Measurements from ENCODE around the gene ATP9B.

ATP9B gene, protein sequence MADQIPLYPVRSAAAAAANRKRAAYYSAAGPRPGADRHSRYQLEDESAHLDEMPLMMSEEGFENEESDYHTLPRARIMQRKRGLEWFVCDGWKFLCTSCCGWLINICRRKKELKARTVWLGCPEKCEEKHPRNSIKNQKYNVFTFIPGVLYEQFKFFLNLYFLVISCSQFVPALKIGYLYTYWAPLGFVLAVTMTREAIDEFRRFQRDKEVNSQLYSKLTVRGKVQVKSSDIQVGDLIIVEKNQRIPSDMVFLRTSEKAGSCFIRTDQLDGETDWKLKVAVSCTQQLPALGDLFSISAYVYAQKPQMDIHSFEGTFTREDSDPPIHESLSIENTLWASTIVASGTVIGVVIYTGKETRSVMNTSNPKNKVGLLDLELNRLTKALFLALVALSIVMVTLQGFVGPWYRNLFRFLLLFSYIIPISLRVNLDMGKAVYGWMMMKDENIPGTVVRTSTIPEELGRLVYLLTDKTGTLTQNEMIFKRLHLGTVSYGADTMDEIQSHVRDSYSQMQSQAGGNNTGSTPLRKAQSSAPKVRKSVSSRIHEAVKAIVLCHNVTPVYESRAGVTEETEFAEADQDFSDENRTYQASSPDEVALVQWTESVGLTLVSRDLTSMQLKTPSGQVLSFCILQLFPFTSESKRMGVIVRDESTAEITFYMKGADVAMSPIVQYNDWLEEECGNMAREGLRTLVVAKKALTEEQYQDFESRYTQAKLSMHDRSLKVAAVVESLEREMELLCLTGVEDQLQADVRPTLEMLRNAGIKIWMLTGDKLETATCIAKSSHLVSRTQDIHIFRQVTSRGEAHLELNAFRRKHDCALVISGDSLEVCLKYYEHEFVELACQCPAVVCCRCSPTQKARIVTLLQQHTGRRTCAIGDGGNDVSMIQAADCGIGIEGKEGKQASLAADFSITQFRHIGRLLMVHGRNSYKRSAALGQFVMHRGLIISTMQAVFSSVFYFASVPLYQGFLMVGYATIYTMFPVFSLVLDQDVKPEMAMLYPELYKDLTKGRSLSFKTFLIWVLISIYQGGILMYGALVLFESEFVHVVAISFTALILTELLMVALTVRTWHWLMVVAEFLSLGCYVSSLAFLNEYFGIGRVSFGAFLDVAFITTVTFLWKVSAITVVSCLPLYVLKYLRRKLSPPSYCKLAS

DNA sequence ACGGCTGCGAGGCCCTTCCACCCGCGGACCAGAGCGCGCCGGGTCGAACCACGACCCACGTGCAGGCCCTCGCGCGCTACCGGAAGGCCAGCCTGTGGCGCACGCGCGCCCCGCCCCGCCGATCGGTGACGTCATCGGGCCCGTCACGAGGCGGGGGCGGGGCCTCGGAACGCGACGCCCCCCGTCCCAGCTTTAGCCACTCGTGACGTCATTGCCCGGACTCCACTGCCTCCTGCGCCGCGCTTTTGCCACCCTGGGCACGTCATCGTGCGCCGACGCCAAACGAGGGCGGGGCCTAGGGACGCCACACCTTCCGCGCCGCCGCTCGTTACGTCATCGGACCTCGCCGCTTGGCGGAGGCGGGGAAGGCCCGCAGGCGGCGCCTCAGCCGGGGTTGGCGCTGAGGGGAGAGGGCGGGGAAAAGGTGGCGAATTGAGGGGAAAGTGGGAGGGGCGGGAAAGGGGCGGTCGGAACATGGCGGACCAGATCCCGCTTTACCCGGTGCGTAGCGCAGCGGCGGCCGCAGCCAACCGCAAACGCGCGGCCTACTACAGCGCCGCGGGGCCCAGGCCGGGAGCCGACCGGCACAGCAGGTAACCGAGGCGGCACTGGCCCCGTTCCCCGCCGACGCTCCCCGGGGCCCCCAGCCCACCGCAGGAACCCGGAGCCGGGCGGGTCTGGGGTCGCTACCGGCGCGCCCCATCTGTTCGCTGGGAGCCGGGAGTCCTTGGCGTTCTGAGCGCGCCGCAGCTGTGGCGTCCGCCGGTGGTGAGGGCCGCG, at the start of gene ATP9B:
ATP9B (plus strand) TSS at position 458 of the 780 bp plus-strand sequence; CDS start at position 475, 17 bp downstream.
- peak; percentile 99 for DNase-seq (ENCODE audit: low spot score)
- in situ Hi-C loops (cut with MboI; ENCODE audit: low pct_unique_long_range_greater_than_20kb, low sequenced_read_pairs, unreplicated experiment): no loop called here
- TF ChIP-seq, protein P1, sequence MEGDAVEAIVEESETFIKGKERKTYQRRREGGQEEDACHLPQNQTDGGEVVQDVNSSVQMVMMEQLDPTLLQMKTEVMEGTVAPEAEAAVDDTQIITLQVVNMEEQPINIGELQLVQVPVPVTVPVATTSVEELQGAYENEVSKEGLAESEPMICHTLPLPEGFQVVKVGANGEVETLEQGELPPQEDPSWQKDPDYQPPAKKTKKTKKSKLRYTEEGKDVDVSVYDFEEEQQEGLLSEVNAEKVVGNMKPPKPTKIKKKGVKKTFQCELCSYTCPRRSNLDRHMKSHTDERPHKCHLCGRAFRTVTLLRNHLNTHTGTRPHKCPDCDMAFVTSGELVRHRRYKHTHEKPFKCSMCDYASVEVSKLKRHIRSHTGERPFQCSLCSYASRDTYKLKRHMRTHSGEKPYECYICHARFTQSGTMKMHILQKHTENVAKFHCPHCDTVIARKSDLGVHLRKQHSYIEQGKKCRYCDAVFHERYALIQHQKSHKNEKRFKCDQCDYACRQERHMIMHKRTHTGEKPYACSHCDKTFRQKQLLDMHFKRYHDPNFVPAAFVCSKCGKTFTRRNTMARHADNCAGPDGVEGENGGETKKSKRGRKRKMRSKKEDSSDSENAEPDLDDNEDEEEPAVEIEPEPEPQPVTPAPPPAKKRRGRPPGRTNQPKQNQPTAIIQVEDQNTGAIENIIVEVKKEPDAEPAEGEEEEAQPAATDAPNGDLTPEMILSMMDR (IDR thresholded peaks at IDR 0.05; ENCODE audit: extremely low read depth, insufficient read depth, missing control alignments): no peak

DNA sequence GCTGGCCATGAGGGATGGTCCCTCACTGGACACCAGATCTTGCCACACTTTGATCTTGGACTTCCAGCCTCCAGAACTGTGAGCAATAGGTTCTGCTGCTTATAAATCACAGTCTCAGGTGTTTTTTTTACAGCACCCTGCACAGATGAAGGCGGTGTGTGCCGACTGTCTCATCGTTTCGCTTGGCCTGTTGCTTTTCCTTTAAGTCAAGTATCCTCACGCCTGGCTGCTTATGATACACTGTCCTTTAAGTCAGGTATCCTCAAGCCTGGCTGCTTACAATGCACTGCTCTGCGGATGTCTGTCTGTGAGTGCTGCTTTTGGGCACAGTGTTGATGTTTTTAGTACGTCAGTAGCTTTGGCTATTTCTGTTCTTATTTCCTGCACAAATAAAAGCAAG, 49.3 kb upstream of the ATP9B start:
- in situ Hi-C loops (cut with MboI; ENCODE audit: low pct_unique_long_range_greater_than_20kb, low sequenced_read_pairs, unreplicated experiment): no loop called here
- DNase-seq (ENCODE audit: low spot score): no peak
- TF ChIP-seq, protein P1 (IDR thresholded peaks at IDR 0.05; ENCODE audit: extremely low read depth, insufficient read depth, missing control alignments): no peak

DNA sequence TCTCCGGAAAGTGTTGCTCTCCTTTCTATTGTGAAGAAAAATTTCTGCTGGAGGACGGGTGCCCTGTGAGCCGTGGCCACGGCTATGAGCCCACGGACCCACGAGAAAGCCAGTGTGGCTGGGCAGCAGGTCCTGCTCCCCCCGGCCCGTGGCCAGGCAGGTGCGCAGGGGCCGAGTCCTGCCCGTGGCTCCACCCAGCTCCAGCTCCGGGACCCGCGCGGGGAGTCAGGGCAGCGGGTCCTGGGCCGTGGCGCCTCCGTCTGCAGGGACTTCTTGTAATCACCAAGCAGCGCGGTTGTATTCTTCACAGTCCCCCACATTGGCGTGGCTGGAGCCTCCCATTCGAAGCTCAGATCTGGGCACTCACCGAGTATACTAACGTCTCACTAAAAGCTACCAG, 46.6 kb upstream of the ATP9B start:
- DNase-seq (ENCODE audit: low spot score): no peak
- in situ Hi-C loops (cut with MboI; ENCODE audit: low pct_unique_long_range_greater_than_20kb, low sequenced_read_pairs, unreplicated experiment): no loop called here
- TF ChIP-seq, protein P1 (IDR thresholded peaks at IDR 0.05; ENCODE audit: extremely low read depth, insufficient read depth, missing control alignments): no peak

DNA sequence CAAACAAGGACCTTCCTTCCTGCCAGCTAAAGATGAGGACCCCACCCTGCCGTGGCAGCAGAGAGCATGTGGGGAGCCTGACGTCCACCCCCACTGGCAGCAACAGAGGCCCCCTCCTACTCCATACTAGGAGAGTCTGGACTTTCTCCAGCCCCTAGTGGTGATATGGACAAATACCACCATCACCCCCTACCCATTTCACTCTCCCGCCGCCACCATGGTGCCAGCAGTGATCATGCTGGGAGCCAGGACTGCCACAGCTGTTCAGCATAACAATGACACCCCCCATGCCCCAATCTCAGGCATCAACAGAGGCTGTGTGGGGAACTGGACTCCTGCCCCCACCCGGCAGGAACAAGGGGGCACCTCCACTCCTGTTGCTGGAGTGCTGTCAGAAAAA, 42.7 kb upstream of the ATP9B start:
- no peak for DNase-seq (ENCODE audit: low spot score)
- in situ Hi-C loops (cut with MboI; ENCODE audit: low pct_unique_long_range_greater_than_20kb, low sequenced_read_pairs, unreplicated experiment): no loop called here
- TF ChIP-seq, protein P1 (IDR thresholded peaks at IDR 0.05; ENCODE audit: extremely low read depth, insufficient read depth, missing control alignments): no peak

DNA sequence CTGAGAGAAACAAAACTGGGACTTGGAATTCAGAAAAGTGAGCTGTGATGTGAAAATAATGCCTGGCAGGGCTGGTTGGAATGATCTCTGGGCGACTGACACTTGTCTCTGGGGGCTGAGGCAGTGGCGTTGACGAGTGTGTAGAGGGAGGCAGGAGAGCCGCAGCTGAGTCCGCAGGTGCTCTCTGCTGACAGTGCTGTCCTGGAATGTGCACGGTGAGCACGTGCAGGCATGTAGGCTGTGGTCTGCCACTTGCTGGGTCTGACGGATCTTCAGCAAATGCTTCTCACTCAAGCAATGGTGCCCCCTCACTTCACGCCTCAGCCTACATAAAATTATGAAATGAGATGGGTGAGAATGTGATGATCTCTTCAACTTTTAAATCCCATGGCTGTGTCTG, 38.5 kb upstream of the ATP9B start:
- no peak for DNase-seq (ENCODE audit: low spot score)
- TF ChIP-seq, protein P1 (IDR thresholded peaks at IDR 0.05; ENCODE audit: extremely low read depth, insufficient read depth, missing control alignments): no peak
- in situ Hi-C loops (cut with MboI; ENCODE audit: low pct_unique_long_range_greater_than_20kb, low sequenced_read_pairs, unreplicated experiment): no loop called here

All from GM13977 (cell line).